A549 (cell line): ENCODE data around the gene NAPA. TPM values are rescaled to one million over a fixed set of nuclear protein-coding genes. Genes with fewer than 3 reads are reported as not detected.
A peak's percentile ranks its signal among the peaks of the same experiment; 100 is the strongest.

Experiments
- ATAC-seq, 2 experiments: fragments of 200-7000 bp in 1 of 2; fragments of >200 bp in 1 of 2; cut with Nextera tagmentation in 1 of 2; cut with Tn5 transposase in 1 of 2; 3 replicates each; pipeline versions ENCODE4 v1.8.0 to v1.9.1; 2018 to 2020; ENCODE audit warnings: mild to moderate bottlenecking in 1 of 2, moderate library complexity in 1 of 2
- CTCF ChIA-PET: fragments of 300-600 bp; sonication (Branson Sonifier 250); formaldehyde crosslinking; extraction: SDS; loops from one replicate; lab custom pipeline; 2021; ENCODE audit warnings: antibody characterized with exemption, inconsistent platforms; lab: Yijun Ruan, JAX
- POLR2A ChIA-PET: fragments of 350-600 bp; formaldehyde crosslinking; extraction: SDS; loops from one replicate; lab custom pipeline; 2021; ENCODE audit warnings: antibody characterized with exemption, inconsistent platforms; lab: Yijun Ruan, JAX
- DNase-seq, 2 experiments: peaks; one replicate each; pipeline versions ENCODE4 v3.0.0 to v3.0.0-alpha.2; 2011 to 2016; ENCODE audit warnings: low read depth in 1 of 2, low spot score in 1 of 2
- FAIRE-seq: peaks from 2 replicates; lab custom pipeline; 2011; peaks lifted over from hg19 to GRCh38; lab: Jason Lieb, UNC
- H3K27ac ChIP-seq, 2 experiments: fragments of >200 bp; sonication (Bioruptor Twin); formaldehyde crosslinking; 3 replicates each; pipeline ENCODE4 v1.5.1; 2016 to 2017
- H3K4me1 ChIP-seq: fragments of >200 bp; sonication (Bioruptor Twin); formaldehyde crosslinking; 3 replicates; pipeline ENCODE4 v1.6.1; 2016
- H3K4me2 ChIP-seq: fragments of >200 bp; sonication (Bioruptor Twin); formaldehyde crosslinking; 3 replicates; pipeline ENCODE4 v1.6.1; 2016
- H3K4me3 ChIP-seq: fragments of >200 bp; sonication (Bioruptor Twin); formaldehyde crosslinking; 3 replicates; pipeline ENCODE4 v1.5.1; 2016
- H3K9me3 ChIP-seq: fragments of >200 bp; sonication (Bioruptor Twin); formaldehyde crosslinking; 3 replicates; pipeline ENCODE4 v1.6.1; 2016
- BHLHE40 ChIP-seq: IDR thresholded peaks from 2 replicates; pipeline ENCODE4 v1.6.1; 2012; ENCODE audit warnings: low read depth, low read length, inconsistent platforms
- CTCF ChIP-seq: fragments of >200 bp; sonication (Bioruptor Twin); formaldehyde crosslinking; IDR thresholded peaks from 3 replicates; pipeline ENCODE4 v1.5.1; 2016
- E2F6 ChIP-seq: IDR thresholded peaks from 2 replicates; pipeline ENCODE4 v1.6.1; 2012; ENCODE audit warnings: low read depth, borderline replicate concordance
- EP300 ChIP-seq, 2 experiments: fragments of >200 bp; sonication (Bioruptor Twin); formaldehyde crosslinking; IDR thresholded peaks; 2 replicates in 1 of 2; 3 replicates in 1 of 2; pipeline ENCODE4 v1.6.1; 2016 to 2017
- GATA3 ChIP-seq: IDR thresholded peaks from 2 replicates; pipeline ENCODE4 v1.6.1; 2012; ENCODE audit warnings: borderline replicate concordance
- HES2 ChIP-seq: fragments of >200 bp; sonication (Bioruptor Twin); formaldehyde crosslinking; IDR thresholded peaks from 2 replicates; pipeline ENCODE4 v1.6.1; 2016
- HMGXB4 ChIP-seq: fragments of 250-450 bp; sonication (Bioruptor Pico); IDR thresholded peaks from 2 replicates; pipeline ENCODE4 v1.5.0; 2021; ENCODE audit warnings: mild to moderate bottlenecking, moderate library complexity, borderline replicate concordance
- JUNB ChIP-seq: fragments of >200 bp; sonication (Bioruptor Twin); formaldehyde crosslinking; IDR thresholded peaks from 2 replicates; pipeline ENCODE4 v1.6.1; 2016
- MAFK ChIP-seq: fragments of 450-650 bp; IDR thresholded peaks from 2 replicates; pipeline ENCODE4 v1.6.1; 2014; ENCODE audit not compliant: partially characterized antibody
- MYC ChIP-seq: IDR thresholded peaks from 2 replicates; pipeline ENCODE4 v1.6.1; 2012; ENCODE audit warnings: mild to moderate bottlenecking, inconsistent platforms, low read length, improper control_type of control experiment, borderline replicate concordance
- NR3C1 ChIP-seq: fragments of >200 bp; sonication (Bioruptor Twin); formaldehyde crosslinking; IDR thresholded peaks from 3 replicates; pipeline ENCODE4 v1.6.1; 2017
- POLR2AphosphoS2 ChIP-seq: conservative IDR thresholded peaks from 2 replicates; pipeline ENCODE4 v1.6.1; 2012; ENCODE audit warnings: low read length, improper control_type of control experiment, inconsistent platforms
- RAD21 ChIP-seq, 2 experiments: fragments of >200 bp in 1 of 2; sonication (Bioruptor Twin) in 1 of 2; formaldehyde crosslinking in 1 of 2; IDR thresholded peaks in 1 of 2; conservative IDR thresholded peaks in 1 of 2; 2 replicates in 1 of 2; 3 replicates in 1 of 2; pipeline ENCODE4 v1.6.1; 2012 to 2018; ENCODE audit warnings: inconsistent platforms in 1 of 2
- RCOR1 ChIP-seq: fragments of 150-350 bp; IDR thresholded peaks from 2 replicates; pipeline ENCODE4 v1.6.1; 2014; ENCODE audit warnings: antibody characterized with exemption, low read length, low read depth
- RNF2 ChIP-seq: fragments of 200-600 bp; sonication (generic); IDR thresholded peaks from 2 replicates; pipeline ENCODE4 v1.6.1; 2016; ENCODE audit warnings: low read depth, mild to moderate bottlenecking, antibody characterized with exemption, moderate library complexity, borderline replicate concordance
- SMC3 ChIP-seq: fragments of >200 bp; sonication (Bioruptor Twin); formaldehyde crosslinking; IDR thresholded peaks from 3 replicates; pipeline ENCODE4 v1.6.1; 2018; ENCODE audit warnings: inconsistent platforms
- USF2 ChIP-seq: fragments of 450-650 bp; IDR thresholded peaks from 2 replicates; pipeline ENCODE4 v1.6.1; 2014; ENCODE audit warnings: antibody characterized with exemption
- ZC3H11A ChIP-seq: fragments of 450-650 bp; IDR thresholded peaks from 2 replicates; pipeline ENCODE4 v1.6.1; 2014; ENCODE audit warnings: antibody characterized with exemption, mild to moderate bottlenecking
- WGBS: methylation state at CpG from one replicate; pipeline ENCODE4 v1.1.6; 2017; ENCODE audit errors: missing lambda C conversion rate; 5-methylcytosine and 5-hydroxymethylcytosine counted together
- polyA plus RNA-seq, 4 experiments: library from polyadenylated mRNA; depleted of rRNA in 3 of 4; stranded (reverse); fragments of >200 nt; fragmentation: RNase III in 1 of 4; extraction: RNeasy Plus Mini Kit Qiagen cat#74134 plus additional on column Dnase treatment in 1 of 4; gene quantifications; 2 replicates in 3 of 4; 3 replicates in 1 of 4; pipeline ENCODE4 v1.2.3, GENCODE V29; 2011 to 2017

NAPA gene
- polyA plus RNA-seq, 2 of the 4 experiments (the other 2 are of a cell fraction) = 69.6 to 101 TPM

- TF ChIP-seq JUNB = no peak
- no peak for TF ChIP-seq GATA3
- no peak for TF ChIP-seq ZC3H11A
- TF ChIP-seq USF2 = no peak
- no peak for TF ChIP-seq NR3C1
- TF ChIP-seq CTCF = peak; percentile 31; the same call in 2 of the 3 replicates
- TF ChIP-seq RAD21 (conservative IDR thresholded peaks at IDR 0.05 in 1 of 2, IDR thresholded peaks at IDR 0.05 in 1 of 2) = peak in 1 of 2 experiments; percentile 56; a peak in 2 of 5 replicates
- TF ChIP-seq MYC = no peak
- no peak for TF ChIP-seq RNF2
- TF ChIP-seq SMC3 = peak; percentile 38; the same call in 2 of the 3 replicates
- TF ChIP-seq E2F6 = no peak
- TF ChIP-seq POLR2AphosphoS2 = no peak
- no peak for TF ChIP-seq EP300 (IDR thresholded peaks at IDR 0.05)
- no peak for TF ChIP-seq HMGXB4 (CRISPR knock-in tag)
- TF ChIP-seq RCOR1 = no peak
- TF ChIP-seq BHLHE40 = no peak
- TF ChIP-seq HES2 = no peak
- CTCF ChIA-PET = interaction anchor here (0.6 to 3.5 kb wide), 8 partner anchors 11 to 164 kb away, joined by 3 to 11 read pairs (median 4); partner anchors contain the start of gene NAPA
- no peak overlapping the region for H3K4me2 ChIP-seq
- DNase-seq = peak; percentile 43 to 46
- no peak overlapping the region for H3K27ac ChIP-seq
- WGBS = 52% methylated on average over 4 of the region's 4 CpGs
- no peaks in the 10 kb centered on the region for H3K4me1 ChIP-seq
- POLR2A ChIA-PET = interaction anchor here (0.6 kb wide), 1 partner anchor 9 kb away, joined by 3 read pairs; no protein-coding TSS in a partner anchor
- peak; percentile 52 to 67; a peak in 3 of 6 replicates for ATAC-seq
- FAIRE-seq = no peak
- H3K4me3 ChIP-seq = no peak overlapping the region
- no peaks in the 10 kb centered on the region for H3K9me3 ChIP-seq
Measured at GRCh38 chr19:47540748-47541147, 25.9 kb upstream of the NAPA start.

- no peaks in the 10 kb centered on the region for H3K4me1 ChIP-seq
- H3K9me3 ChIP-seq = no peaks in the 10 kb centered on the region
- ATAC-seq (no peak), FAIRE-seq (no peak), DNase-seq (no peak)
- H3K4me3 ChIP-seq = no peak overlapping the region
- H3K27ac ChIP-seq = no peak overlapping the region
- H3K4me2 ChIP-seq = no peak overlapping the region
- CTCF ChIA-PET = interaction anchor here (0.8 to 3.5 kb wide), 9 partner anchors 11 to 63 kb away, joined by 3 to 11 read pairs (median 4); partner anchors contain the start of gene NAPA
- peak; percentile 77 for TF ChIP-seq MAFK
- no peak for TF ChIP-seq RNF2
- POLR2A ChIA-PET = no interaction called here
- WGBS = 67% methylated on average over 11 of the region's 12 CpGs
Measured at GRCh38 chr19:47539747-47540311, 25.0 kb upstream of the NAPA start.
